Fibroblast of lung (primary cell): ENCODE measurements around the gene APCS. TPM values are rescaled to one million over a fixed set of nuclear protein-coding genes. Genes with fewer than 3 reads are reported as not detected.

ENCODE experiments used
- DNase-seq, 2 donors: peaks; one replicate each; pipeline versions ENCODE4 v3.0.0 to v3.0.0-alpha.2; 2010; ENCODE audit warnings: low read depth in 2 of 2
- H2AFZ ChIP-seq: 2 replicates; pipeline ENCODE4 v1.5.1; 2012; ENCODE audit warnings: low read length, control low read depth, inconsistent platforms
- H3K27ac ChIP-seq: 2 replicates; pipeline ENCODE4 v1.5.1; 2011; ENCODE audit warnings: low read length, control low read depth; ENCODE audit not compliant: insufficient read depth
- H3K27me3 ChIP-seq: 2 replicates; pipeline ENCODE4 v1.5.1; 2011; ENCODE audit warnings: mild to moderate bottlenecking, low read length; ENCODE audit not compliant: control insufficient read depth, insufficient read depth
- H3K36me3 ChIP-seq: 2 replicates; pipeline ENCODE4 v1.5.1; 2011; ENCODE audit warnings: low read length; ENCODE audit not compliant: control insufficient read depth, insufficient read depth
- H3K4me1 ChIP-seq: 2 replicates; pipeline ENCODE4 v1.5.1; 2011; ENCODE audit warnings: low read length; ENCODE audit not compliant: control insufficient read depth, insufficient read depth; ENCODE audit errors: extremely low read depth
- H3K4me2 ChIP-seq: 2 replicates; pipeline ENCODE4 v1.5.1; 2011; ENCODE audit warnings: low read length, control low read depth; ENCODE audit not compliant: insufficient read depth; ENCODE audit errors: extremely low read depth
- H3K4me3 ChIP-seq, 4 experiments: fragments of 200-600 bp in 1 of 4; sonication (generic) in 1 of 4; replicated peaks in 1 of 4; 2 replicates each; pipeline ENCODE4 v1.5.1; 2011 to 2016; ENCODE audit warnings: low read length in 4 of 4, low read depth in 3 of 4, mild to moderate bottlenecking in 3 of 4, control low read depth in 2 of 4, inconsistent platforms in 1 of 4, mixed read lengths in 1 of 4; ENCODE audit not compliant: insufficient read depth in 1 of 4; ENCODE audit errors: control extremely low read depth in 1 of 4
- H3K79me2 ChIP-seq: 2 replicates; pipeline ENCODE4 v1.5.1; 2012; ENCODE audit warnings: mild to moderate bottlenecking, low read length, inconsistent platforms; ENCODE audit not compliant: control insufficient read depth, insufficient read depth
- H3K9ac ChIP-seq: 2 replicates; pipeline ENCODE4 v1.5.1; 2011; ENCODE audit warnings: mild to moderate bottlenecking, low read length, control low read depth; ENCODE audit not compliant: insufficient read depth
- H3K9me3 ChIP-seq: 2 replicates; pipeline ENCODE4 v1.5.1; 2012; ENCODE audit warnings: low read depth, low read length; ENCODE audit not compliant: control insufficient read depth, insufficient read depth
- H4K20me1 ChIP-seq: 2 replicates; pipeline ENCODE4 v1.5.1; 2011; ENCODE audit warnings: low read length; ENCODE audit not compliant: control insufficient read depth, insufficient read depth; ENCODE audit errors: extremely low read depth
- CTCF ChIP-seq, 2 donors: IDR thresholded peaks in 1 of 2; conservative IDR thresholded peaks in 1 of 2; 1 replicate in 1 of 2; 2 replicates in 1 of 2; pipeline ENCODE4 v1.5.1; 2011 to 2012; ENCODE audit warnings: low read length in 2 of 2, control low read depth in 1 of 2, inconsistent platforms in 1 of 2, low read depth in 1 of 2, mild to moderate bottlenecking in 1 of 2
- EZH2 ChIP-seq: IDR thresholded peaks from 2 replicates; pipeline ENCODE4 v1.5.1; 2012; ENCODE audit warnings: low read length, control low read depth, mild to moderate bottlenecking; ENCODE audit errors: missing control alignments
- polyA plus RNA-seq, 2 donors: library from polyadenylated mRNA; depleted of rRNA in 1 of 2; stranded (reverse) in 1 of 2; unstranded in 1 of 2; fragments of >200 nt; gene quantifications; 2 replicates each; pipeline ENCODE4 v1.2.1, GENCODE V29; 2011 to 2012; ENCODE audit warnings: missing spikeins in 1 of 2
- total RNA-seq: library from RNA; depleted of rRNA; stranded (reverse); fragments of >200 nt; gene quantifications from 2 replicates; pipeline ENCODE4 v1.2.1, GENCODE V29; 2014

Gene APCS
- total and polyA plus RNA-seq, 2 donors (not counting 1 experiment from before 2014, with no cell fraction given), result not detected

GRCh38 chr1:159600894-159601293 is 13.3 kb downstream of the APCS start:
- Histone ChIP-seq H3K4me2 (no peak overlapping the region), H3K36me3 (no peaks in the 10 kb centered on the region), H3K27ac (no peak overlapping the region), H3K4me3 (no peak overlapping the region), H3K79me2 (no peaks in the 10 kb centered on the region), H3K9me3 (no peaks in the 10 kb centered on the region), H3K27me3 (no peaks in the 10 kb centered on the region), H3K4me1 (no peaks in the 10 kb centered on the region), H3K9ac (no peak overlapping the region), H2AFZ (no peak overlapping the region), H4K20me1 (no peaks in the 10 kb centered on the region)
- TF ChIP-seq EZH2 (no peak), CTCF (conservative IDR thresholded peaks at IDR 0.05 in 1 of 2, IDR thresholded peaks at IDR 0.05 in 1 of 2; ENCODE audit: low read depth in 1 of 2, low read length in 2 of 2) (no peak)
- DNase-seq, result peak in 1 of 2 donors; percentile 31

GRCh38 chr1:159602501-159602999 is 14.9 kb downstream of the APCS start:
- Histone ChIP-seq H3K79me2 (no peaks in the 10 kb centered on the region), H3K9me3 (no peaks in the 10 kb centered on the region), H3K4me2 (no peak overlapping the region), H3K9ac (no peak overlapping the region), H4K20me1 (no peaks in the 10 kb centered on the region), H3K27me3 (no peaks in the 10 kb centered on the region), H3K4me1 (no peaks in the 10 kb centered on the region), H3K36me3 (no peaks in the 10 kb centered on the region), H2AFZ (no peak overlapping the region), H3K27ac (no peak overlapping the region), H3K4me3 (no peak overlapping the region)
- TF ChIP-seq EZH2, result no peak
- no peak for TF ChIP-seq CTCF (conservative IDR thresholded peaks at IDR 0.05 in 1 of 2, IDR thresholded peaks at IDR 0.05 in 1 of 2; ENCODE audit: low read depth in 1 of 2, low read length in 2 of 2)
- DNase-seq, result no peak

GRCh38 chr1:159612211-159612885 is 24.7 kb downstream of the APCS start:
- no peaks in the 10 kb centered on the region for H3K36me3 ChIP-seq
- H3K4me2 ChIP-seq, result no peak overlapping the region
- no peak overlapping the region for H3K4me3 ChIP-seq
- H2AFZ ChIP-seq, result no peak overlapping the region
- no peaks in the 10 kb centered on the region for H3K9me3 ChIP-seq
- no peaks in the 10 kb centered on the region for H3K27me3 ChIP-seq
- no peaks in the 10 kb centered on the region for H3K4me1 ChIP-seq
- H4K20me1 ChIP-seq, result no peaks in the 10 kb centered on the region
- no peak overlapping the region for H3K27ac ChIP-seq
- TF ChIP-seq CTCF (conservative IDR thresholded peaks at IDR 0.05 in 1 of 2, IDR thresholded peaks at IDR 0.05 in 1 of 2; ENCODE audit: low read depth in 1 of 2, low read length in 2 of 2) (no peak), EZH2 (no peak)
- no peaks in the 10 kb centered on the region for H3K79me2 ChIP-seq
- H3K9ac ChIP-seq, result no peak overlapping the region
- DNase-seq, result no peak
